MM.1S (cell line): ENCODE data around the gene CASTOR2.

ENCODE experiments used
- EZH2phosphoT487 ChIP-seq: fragments of 300-600 bp; sonication (generic); IDR thresholded peaks from 2 replicates; pipeline ENCODE4 v1.6.1; 2018; ENCODE audit warnings: antibody characterized with exemption, low read length
- TF ChIP-seq, protein P1 (sequence below): fragments of 300-600 bp; sonication (generic); IDR thresholded peaks from 2 replicates; pipeline ENCODE4 v1.5.1; 2016; ENCODE audit warnings: antibody characterized with exemption, low read length, mixed read lengths

DNA sequence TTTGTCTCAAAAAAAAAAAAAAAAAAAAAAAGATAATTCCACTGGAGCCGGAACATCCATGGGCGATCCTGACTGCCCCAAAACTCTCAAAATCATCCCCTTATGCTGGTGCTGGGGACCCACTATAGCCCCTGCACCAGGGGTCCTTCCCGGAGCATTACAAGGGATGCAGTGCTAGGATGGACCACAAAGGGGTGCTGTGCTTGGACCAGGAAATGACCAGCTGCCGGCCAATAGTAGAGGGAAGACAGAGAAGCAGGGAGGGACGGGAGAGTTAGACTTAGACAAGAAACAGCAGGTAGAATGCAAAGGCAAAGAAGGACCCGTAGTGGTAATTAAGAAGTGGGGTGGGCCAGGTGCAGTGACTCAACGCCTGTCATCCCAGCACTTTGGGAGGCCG is 68.6 kb downstream of the CASTOR2 start:
- TF ChIP-seq, protein P1, sequence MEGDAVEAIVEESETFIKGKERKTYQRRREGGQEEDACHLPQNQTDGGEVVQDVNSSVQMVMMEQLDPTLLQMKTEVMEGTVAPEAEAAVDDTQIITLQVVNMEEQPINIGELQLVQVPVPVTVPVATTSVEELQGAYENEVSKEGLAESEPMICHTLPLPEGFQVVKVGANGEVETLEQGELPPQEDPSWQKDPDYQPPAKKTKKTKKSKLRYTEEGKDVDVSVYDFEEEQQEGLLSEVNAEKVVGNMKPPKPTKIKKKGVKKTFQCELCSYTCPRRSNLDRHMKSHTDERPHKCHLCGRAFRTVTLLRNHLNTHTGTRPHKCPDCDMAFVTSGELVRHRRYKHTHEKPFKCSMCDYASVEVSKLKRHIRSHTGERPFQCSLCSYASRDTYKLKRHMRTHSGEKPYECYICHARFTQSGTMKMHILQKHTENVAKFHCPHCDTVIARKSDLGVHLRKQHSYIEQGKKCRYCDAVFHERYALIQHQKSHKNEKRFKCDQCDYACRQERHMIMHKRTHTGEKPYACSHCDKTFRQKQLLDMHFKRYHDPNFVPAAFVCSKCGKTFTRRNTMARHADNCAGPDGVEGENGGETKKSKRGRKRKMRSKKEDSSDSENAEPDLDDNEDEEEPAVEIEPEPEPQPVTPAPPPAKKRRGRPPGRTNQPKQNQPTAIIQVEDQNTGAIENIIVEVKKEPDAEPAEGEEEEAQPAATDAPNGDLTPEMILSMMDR: no peak
- no peak for TF ChIP-seq EZH2phosphoT487
